Body of pancreas (tissue), 4 donors: ENCODE results near the gene NELL2.

Experiments
- POLR2A ChIP-seq, 3 donors: fragments of 450-650 bp; IDR thresholded peaks; one replicate each; pipeline ENCODE4 v1.6.1; 2016; ENCODE audit warnings: antibody characterized with exemption in 3 of 3, mild to moderate bottlenecking in 2 of 3
- TF ChIP-seq, protein P1 (sequence below), 7 experiments: fragments of 450-650 bp in 4 of 7; fragments of 200-600 bp in 3 of 7; sonication (generic) in 3 of 7; IDR thresholded peaks; one replicate each; pipeline ENCODE4 v1.5.1; 2016 to 2019; ENCODE audit warnings: antibody characterized with exemption in 7 of 7

DNA sequence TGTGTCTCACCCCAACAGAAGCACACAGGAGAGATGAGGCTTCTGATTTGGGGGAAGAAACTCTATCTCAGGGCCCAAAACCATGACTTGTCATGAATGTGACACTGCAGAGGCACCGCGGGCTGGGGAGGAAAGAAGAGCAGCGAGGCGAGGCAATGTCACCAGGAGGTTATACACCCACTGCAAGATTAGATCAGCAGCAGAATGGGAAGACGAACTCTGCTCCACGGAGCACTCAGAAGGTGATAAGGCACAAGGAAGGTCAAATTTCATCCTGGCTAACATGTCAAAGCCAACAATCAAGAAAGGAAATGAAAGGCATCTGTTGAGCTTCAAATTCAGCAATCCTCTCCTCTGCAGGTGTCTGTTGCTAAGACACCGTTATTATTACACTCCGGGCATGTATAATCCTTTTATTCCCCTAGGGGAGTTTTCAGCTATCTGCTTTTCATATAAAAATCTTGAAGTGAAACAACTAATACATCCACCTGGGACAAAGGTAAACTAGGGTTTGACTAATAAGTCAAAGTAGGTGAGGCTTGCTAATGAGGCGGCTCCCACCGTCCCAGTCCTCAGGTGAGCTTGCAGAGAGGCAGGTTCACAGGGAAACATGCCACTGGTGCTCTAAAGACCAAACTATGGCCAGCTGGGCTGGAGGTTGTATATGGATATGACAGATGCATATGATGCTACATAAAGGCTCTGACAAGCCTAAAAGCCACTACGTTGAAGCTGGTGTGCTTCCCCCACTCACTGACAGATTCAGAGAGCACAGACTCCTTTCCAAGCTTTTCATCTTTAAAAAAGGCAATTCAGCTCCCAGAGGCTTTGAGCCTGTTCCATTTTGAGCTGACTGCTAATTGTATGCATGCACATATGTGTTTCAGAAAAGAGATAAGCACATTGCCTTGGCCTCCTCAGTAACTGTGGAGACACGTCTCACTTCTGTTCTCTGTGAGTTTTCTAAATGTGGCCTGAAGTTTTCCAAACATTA lies 221.2 kb downstream of the NELL2 start:
- TF ChIP-seq, protein P1, sequence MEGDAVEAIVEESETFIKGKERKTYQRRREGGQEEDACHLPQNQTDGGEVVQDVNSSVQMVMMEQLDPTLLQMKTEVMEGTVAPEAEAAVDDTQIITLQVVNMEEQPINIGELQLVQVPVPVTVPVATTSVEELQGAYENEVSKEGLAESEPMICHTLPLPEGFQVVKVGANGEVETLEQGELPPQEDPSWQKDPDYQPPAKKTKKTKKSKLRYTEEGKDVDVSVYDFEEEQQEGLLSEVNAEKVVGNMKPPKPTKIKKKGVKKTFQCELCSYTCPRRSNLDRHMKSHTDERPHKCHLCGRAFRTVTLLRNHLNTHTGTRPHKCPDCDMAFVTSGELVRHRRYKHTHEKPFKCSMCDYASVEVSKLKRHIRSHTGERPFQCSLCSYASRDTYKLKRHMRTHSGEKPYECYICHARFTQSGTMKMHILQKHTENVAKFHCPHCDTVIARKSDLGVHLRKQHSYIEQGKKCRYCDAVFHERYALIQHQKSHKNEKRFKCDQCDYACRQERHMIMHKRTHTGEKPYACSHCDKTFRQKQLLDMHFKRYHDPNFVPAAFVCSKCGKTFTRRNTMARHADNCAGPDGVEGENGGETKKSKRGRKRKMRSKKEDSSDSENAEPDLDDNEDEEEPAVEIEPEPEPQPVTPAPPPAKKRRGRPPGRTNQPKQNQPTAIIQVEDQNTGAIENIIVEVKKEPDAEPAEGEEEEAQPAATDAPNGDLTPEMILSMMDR (IDR thresholded peaks at IDR 0.05), result no peak
- TF ChIP-seq POLR2A (IDR thresholded peaks at IDR 0.05), result no peak
